CD14-positive monocyte (primary cell): ENCODE measurements around the gene RAB3C. TPM values are rescaled to one million over a fixed set of nuclear protein-coding genes. Genes with fewer than 3 reads are reported as not detected.

ENCODE experiments used
- DNase-seq, 3 donors: peaks; one replicate each; pipeline ENCODE4 v3.0.0-alpha.2; 2011 to 2022
- H2AFZ ChIP-seq: 2 replicates; pipeline ENCODE4 v1.6.0; 2012; ENCODE audit warnings: mild to moderate bottlenecking, low read depth, low read length, inconsistent platforms; ENCODE audit not compliant: insufficient read depth, poor library complexity, severe bottlenecking
- H3K27ac ChIP-seq, 2 donors: 1 replicate in 1 of 2; 2 replicates in 1 of 2; pipeline ENCODE4 v1.5.1; 2012 to 2013; ENCODE audit warnings: low read length in 2 of 2, control low read depth in 1 of 2, inconsistent platforms in 1 of 2, low read depth in 1 of 2, mild to moderate bottlenecking in 1 of 2
- H3K27me3 ChIP-seq, 2 donors: one replicate each; pipeline versions ENCODE4 v1.6.0 to v1.6.1; 2011 to 2013; ENCODE audit warnings: low read length in 2 of 2; ENCODE audit not compliant: control insufficient read depth in 2 of 2, insufficient read depth in 2 of 2
- H3K36me3 ChIP-seq, 2 donors: replicated peaks in 1 of 2; 1 replicate in 1 of 2; 2 replicates in 1 of 2; pipeline versions ENCODE4 v1.5.1 to v1.6.1; 2012 to 2013; ENCODE audit warnings: low read length in 2 of 2, control low read depth in 1 of 2, inconsistent platforms in 1 of 2, mild to moderate bottlenecking in 1 of 2; ENCODE audit not compliant: insufficient read depth in 2 of 2, control insufficient read depth in 1 of 2
- H3K4me1 ChIP-seq, 2 donors: 1 replicate in 1 of 2; 2 replicates in 1 of 2; pipeline versions ENCODE4 v1.5.1 to v1.6.1; 2012 to 2013; ENCODE audit warnings: low read length in 2 of 2, control low read depth in 1 of 2, inconsistent platforms in 1 of 2, mild to moderate bottlenecking in 1 of 2, moderate library complexity in 1 of 2; ENCODE audit not compliant: insufficient read depth in 2 of 2, control insufficient read depth in 1 of 2
- H3K4me2 ChIP-seq: replicated peaks from 2 replicates; pipeline ENCODE3; 2012; ENCODE audit warnings: low read length, moderate library complexity, mild to moderate bottlenecking; ENCODE audit not compliant: poor library complexity, severe bottlenecking; ENCODE audit errors: extremely low read depth
- H3K4me3 ChIP-seq, 3 experiments: fragments of 200-600 bp in 1 of 3; sonication (generic) in 1 of 3; replicated peaks in 1 of 3; 1 replicate in 2 of 3; 2 replicates in 1 of 3; pipeline ENCODE4 v1.5.1; 2011 to 2013; ENCODE audit warnings: low read length in 3 of 3, mild to moderate bottlenecking in 3 of 3, control low read depth in 2 of 3, low read depth in 2 of 3, inconsistent platforms in 1 of 3, moderate library complexity in 1 of 3
- H3K79me2 ChIP-seq: 2 replicates; pipeline ENCODE4 v1.6.0; 2012; ENCODE audit warnings: mild to moderate bottlenecking, control low read depth, inconsistent platforms, low read length, moderate library complexity; ENCODE audit not compliant: insufficient read depth
- H3K9ac ChIP-seq: 2 replicates; pipeline ENCODE4 v1.6.0; 2017; ENCODE audit warnings: low read length, mild to moderate bottlenecking; ENCODE audit not compliant: insufficient read depth, poor library complexity, severe bottlenecking
- H3K9me3 ChIP-seq, 2 donors: replicated peaks in 1 of 2; 1 replicate in 1 of 2; 2 replicates in 1 of 2; pipeline versions ENCODE4 v1.5.1 to v1.6.1; 2012 to 2013; ENCODE audit warnings: low read length in 2 of 2, control low read depth in 1 of 2; ENCODE audit not compliant: control insufficient read depth in 1 of 2, insufficient read depth in 1 of 2
- H4K20me1 ChIP-seq: 2 replicates; pipeline ENCODE4 v1.6.0; 2012; ENCODE audit warnings: mild to moderate bottlenecking, low read length, control low read depth, moderate library complexity; ENCODE audit not compliant: insufficient read depth
- H3K27ac Mint-ChIP-seq, 7 donors: one replicate each; pipeline ENCODE4 v1.8.0; 2020; ENCODE audit warnings: mild to moderate bottlenecking in 7 of 7, mixed read lengths in 7 of 7, moderate library complexity in 6 of 7, inconsistent platforms in 2 of 7
- H3K27me3 Mint-ChIP-seq, 3 donors: one replicate each; pipeline ENCODE4 v1.8.0; 2021 to 2022; ENCODE audit warnings: low read depth in 3 of 3, mild to moderate bottlenecking in 3 of 3, mixed read lengths in 3 of 3, moderate library complexity in 3 of 3, inconsistent platforms in 1 of 3
- H3K36me3 Mint-ChIP-seq, 2 donors: one replicate each; pipeline ENCODE4 v1.8.0; 2020; ENCODE audit warnings: mixed read lengths in 2 of 2, inconsistent platforms in 1 of 2, mild to moderate bottlenecking in 1 of 2
- H3K4me1 Mint-ChIP-seq: one replicate; pipeline ENCODE4 v1.8.0; 2020; ENCODE audit warnings: mild to moderate bottlenecking, mixed read lengths
- H3K4me3 Mint-ChIP-seq, 2 donors: one replicate each; pipeline ENCODE4 v1.8.0; 2020; ENCODE audit warnings: mild to moderate bottlenecking in 2 of 2, mixed read lengths in 2 of 2, moderate library complexity in 1 of 2
- H3K9me3 Mint-ChIP-seq, 7 donors: one replicate each; pipeline ENCODE4 v1.8.0; 2020 to 2022; ENCODE audit warnings: mixed read lengths in 7 of 7, mild to moderate bottlenecking in 6 of 7, moderate library complexity in 6 of 7, inconsistent platforms in 2 of 7
- CTCF ChIP-seq: fragments of 200-600 bp; IDR thresholded peaks from one replicate; pipeline ENCODE4 v1.8.0; 2022; ENCODE audit warnings: antibody characterized with exemption, mild to moderate bottlenecking
- WGBS: methylation state at CpG from one replicate; pipeline ENCODE4 v1.1.5; 2013; ENCODE audit warnings: missing lambda C conversion rate; ENCODE audit not compliant: insufficient coverage; 5-methylcytosine and 5-hydroxymethylcytosine counted together
- intact Hi-C, 2 donors: fragments of 100-400 bp; cut with micrococcal nuclease; formaldehyde crosslinking; loops; one replicate each; pipeline versions ENCODE4 v1.15.0 to v1.15.1; 2023
- polyA plus RNA-seq, 3 donors: library from polyadenylated mRNA; depleted of rRNA in 1 of 3; unstranded in 2 of 3; stranded (reverse) in 1 of 3; fragments of 300-500 nt in 2 of 3; fragments of >200 nt in 1 of 3; fragmentation: Illumina TruSeq in 2 of 3; gene quantifications; 1 replicate in 2 of 3; 2 replicates in 1 of 3; pipeline ENCODE4 v1.2.3, GENCODE V29; 2012 to 2021

Gene RAB3C
- polyA plus RNA-seq, 3 donors = under 0.01 to 0.81 TPM; not detected in 1

DNA sequence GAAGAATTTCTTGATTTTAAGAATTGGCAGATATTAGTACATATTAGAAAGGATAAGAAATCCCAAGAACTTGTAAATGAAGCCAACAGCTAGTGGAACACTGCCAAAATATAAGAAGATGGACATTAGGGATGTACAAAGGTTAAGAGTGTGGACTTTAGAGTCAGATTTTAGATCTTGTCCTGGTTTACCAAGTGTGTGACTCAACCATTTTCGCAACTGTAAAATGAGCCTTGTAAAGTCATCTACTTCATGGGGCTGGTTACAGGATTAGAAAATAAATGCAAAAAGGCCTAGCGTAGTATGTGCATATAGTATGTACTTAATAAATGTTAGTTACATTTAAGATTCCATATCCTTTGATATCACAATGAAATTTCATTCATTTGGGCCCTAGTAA is 260.0 kb downstream of the RAB3C start:
- Histone ChIP-seq H3K36me3 (no peaks in the 10 kb centered on the region), H3K27ac (no peak overlapping the region), H3K9me3 (peaks cover 6 to 13% of the 10 kb centered on the region in 2 donors), H2AFZ (no peak overlapping the region), H4K20me1 (no peaks in the 10 kb centered on the region), H3K4me1 (peaks cover 6 to 7% of the 10 kb centered on the region in 2 donors), H3K9ac (no peak overlapping the region), H3K27me3 (no peaks in the 10 kb centered on the region), H3K4me3 (no peak overlapping the region), H3K79me2 (no peaks in the 10 kb centered on the region), H3K4me2 (no peak overlapping the region)
- H3K9me3 Mint-ChIP-seq = peaks cover 9 to 24% (median 13%) of the 10 kb centered on the region in 7 donors
- peaks cover 11% of the 10 kb centered on the region for H3K4me1 Mint-ChIP-seq
- no peak overlapping the region for H3K27ac Mint-ChIP-seq
- H3K36me3 Mint-ChIP-seq = no peaks in the 10 kb centered on the region
- TF ChIP-seq CTCF = no peak
- intact Hi-C loops = loop anchor here in 1 of 2 donors (10.0 kb wide), 1 partner anchor 368 kb away; no protein-coding TSS in a partner anchor
- H3K4me3 Mint-ChIP-seq = no peak overlapping the region
- no peak for DNase-seq
- no CpG with 5 or more reads among the region's 2 CpGs for WGBS
- H3K27me3 Mint-ChIP-seq = peaks cover 0 to 2% (median 0%) of the 10 kb centered on the region in 3 donors

DNA sequence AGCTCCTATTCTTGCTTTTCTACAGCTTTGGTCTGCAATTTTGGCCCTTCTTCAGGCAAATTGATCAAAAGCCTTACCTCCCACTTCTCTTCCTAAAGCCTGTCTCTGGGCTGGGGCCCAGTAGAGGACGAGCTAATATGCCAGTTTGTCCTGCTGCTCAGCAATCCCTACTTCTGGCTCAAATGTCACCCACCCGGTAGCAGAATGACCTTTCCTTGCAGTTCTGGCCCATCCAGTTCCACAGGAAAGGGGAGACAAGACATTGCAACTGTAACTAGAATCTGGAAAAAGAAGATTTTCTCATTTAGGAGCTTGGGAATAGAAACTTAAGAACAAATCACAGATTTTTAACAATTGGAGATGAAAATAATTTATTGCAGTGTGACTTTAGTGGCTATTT is 261.5 kb downstream of the RAB3C start:
- H3K36me3 ChIP-seq = no peaks in the 10 kb centered on the region
- H3K4me3 ChIP-seq = no peak overlapping the region
- no peak overlapping the region for H2AFZ ChIP-seq
- 100% methylated on average over 1 of the region's 2 CpGs for WGBS
- no peak overlapping the region for H3K27ac Mint-ChIP-seq
- H3K79me2 ChIP-seq = no peaks in the 10 kb centered on the region
- no peak overlapping the region for H3K4me3 Mint-ChIP-seq
- peaks cover 0 to 2% (median 2%) of the 10 kb centered on the region in 3 donors for H3K27me3 Mint-ChIP-seq
- no peak for DNase-seq
- H3K4me1 ChIP-seq = peaks cover 6 to 7% of the 10 kb centered on the region in 2 donors
- intact Hi-C loops = loop anchor here in 1 of 2 donors (10.0 kb wide), 1 partner anchor 370 kb away; no protein-coding TSS in a partner anchor
- H4K20me1 ChIP-seq = no peaks in the 10 kb centered on the region
- H3K9ac ChIP-seq = no peak overlapping the region
- no peak overlapping the region for H3K4me2 ChIP-seq
- peaks cover 11% of the 10 kb centered on the region for H3K4me1 Mint-ChIP-seq
- no peaks in the 10 kb centered on the region for H3K27me3 ChIP-seq
- H3K36me3 Mint-ChIP-seq = no peaks in the 10 kb centered on the region
- H3K9me3 Mint-ChIP-seq = peaks cover 5 to 15% (median 13%) of the 10 kb centered on the region in 7 donors
- no peak for TF ChIP-seq CTCF
- H3K27ac ChIP-seq = no peak overlapping the region
- H3K9me3 ChIP-seq = peaks cover 6 to 12% of the 10 kb centered on the region in 2 donors
